ENCODE measurements around the gene CELSR1.

DNA sequence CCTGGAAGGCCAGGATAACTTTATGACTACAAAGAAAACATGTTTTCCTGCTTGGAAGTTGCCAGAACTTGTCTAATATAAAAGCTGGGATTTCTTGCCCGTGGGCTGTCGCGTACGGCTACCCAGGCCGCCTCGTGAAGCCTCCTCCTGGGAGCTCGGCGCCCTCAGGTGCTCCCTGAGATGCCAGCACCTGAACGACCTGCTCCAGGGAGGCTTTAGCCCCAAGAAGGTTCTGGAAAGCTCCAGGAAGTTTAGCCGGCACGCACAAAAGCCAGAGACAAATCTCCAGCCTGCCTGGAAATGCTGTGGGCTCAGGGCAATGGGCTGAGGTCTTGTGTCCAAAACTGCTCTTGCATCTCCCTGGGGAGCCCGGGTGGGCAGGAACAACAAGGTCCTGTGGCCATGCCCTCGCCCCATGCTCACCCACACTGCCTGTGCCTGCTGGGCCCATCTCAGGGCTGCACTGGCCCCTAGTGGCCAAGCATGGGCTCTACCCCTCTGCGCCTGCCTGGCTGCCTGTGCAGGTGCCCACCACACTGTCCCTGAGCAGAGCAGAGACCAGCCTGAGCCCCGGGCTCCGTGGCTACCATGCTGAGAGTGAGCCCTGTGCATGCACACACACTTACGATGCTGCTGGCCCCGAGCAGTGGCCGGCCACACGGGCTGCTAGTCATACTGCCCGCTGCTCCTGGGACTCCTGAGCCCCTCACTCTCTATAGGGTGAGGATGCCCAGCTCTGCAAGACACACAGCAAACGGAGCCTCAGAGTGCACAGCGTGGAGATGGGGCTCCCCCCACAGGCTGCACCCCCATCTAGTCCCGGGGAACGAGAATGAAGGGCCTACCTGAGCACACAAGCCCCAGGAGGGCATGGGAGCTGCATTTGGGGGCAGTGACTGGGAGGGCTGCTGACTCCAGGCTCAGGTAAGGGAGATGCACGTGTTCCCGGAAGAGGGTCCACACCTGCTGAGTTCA is 4.9 kb upstream of the CELSR1 start:
- TF ChIP-seq, protein P1, sequence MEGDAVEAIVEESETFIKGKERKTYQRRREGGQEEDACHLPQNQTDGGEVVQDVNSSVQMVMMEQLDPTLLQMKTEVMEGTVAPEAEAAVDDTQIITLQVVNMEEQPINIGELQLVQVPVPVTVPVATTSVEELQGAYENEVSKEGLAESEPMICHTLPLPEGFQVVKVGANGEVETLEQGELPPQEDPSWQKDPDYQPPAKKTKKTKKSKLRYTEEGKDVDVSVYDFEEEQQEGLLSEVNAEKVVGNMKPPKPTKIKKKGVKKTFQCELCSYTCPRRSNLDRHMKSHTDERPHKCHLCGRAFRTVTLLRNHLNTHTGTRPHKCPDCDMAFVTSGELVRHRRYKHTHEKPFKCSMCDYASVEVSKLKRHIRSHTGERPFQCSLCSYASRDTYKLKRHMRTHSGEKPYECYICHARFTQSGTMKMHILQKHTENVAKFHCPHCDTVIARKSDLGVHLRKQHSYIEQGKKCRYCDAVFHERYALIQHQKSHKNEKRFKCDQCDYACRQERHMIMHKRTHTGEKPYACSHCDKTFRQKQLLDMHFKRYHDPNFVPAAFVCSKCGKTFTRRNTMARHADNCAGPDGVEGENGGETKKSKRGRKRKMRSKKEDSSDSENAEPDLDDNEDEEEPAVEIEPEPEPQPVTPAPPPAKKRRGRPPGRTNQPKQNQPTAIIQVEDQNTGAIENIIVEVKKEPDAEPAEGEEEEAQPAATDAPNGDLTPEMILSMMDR (IDR thresholded peaks at IDR 0.05), result peak; percentile 95
- TF ChIP-seq EZH2 (IDR thresholded peaks at IDR 0.05; ENCODE audit: borderline replicate concordance, insufficient read depth, low read depth, low read length, poor library complexity, severe bottlenecking), result no peak
